DMS53 (cell line): ENCODE data around the gene NXPE3.

Experiments used
- DNase-seq: peaks from one replicate; lab custom pipeline; 2025; lab: John Stamatoyannopoulos, UW

The NXPE3 gene

DNA sequence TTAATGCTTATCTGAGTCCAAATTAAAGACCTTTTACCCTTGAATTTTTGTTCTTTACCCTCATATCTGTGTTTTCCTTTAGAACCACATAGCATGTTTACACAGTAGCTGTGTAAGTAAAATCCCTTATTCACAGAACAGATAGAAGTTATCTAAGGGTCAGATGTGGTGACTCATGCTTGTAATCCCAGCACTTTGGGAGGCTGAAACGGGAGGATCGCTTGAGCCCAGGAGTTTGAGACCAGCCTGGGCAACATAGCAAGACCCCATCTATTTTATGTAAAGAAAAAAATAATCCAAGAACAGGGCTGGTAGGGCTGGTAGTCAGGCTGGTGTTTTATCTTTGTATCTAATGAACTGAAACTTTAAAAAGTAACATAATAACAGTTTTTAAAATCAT is 23.2 kb downstream of the NXPE3 start:
- DNase-seq, result peak; percentile 4

DNA sequence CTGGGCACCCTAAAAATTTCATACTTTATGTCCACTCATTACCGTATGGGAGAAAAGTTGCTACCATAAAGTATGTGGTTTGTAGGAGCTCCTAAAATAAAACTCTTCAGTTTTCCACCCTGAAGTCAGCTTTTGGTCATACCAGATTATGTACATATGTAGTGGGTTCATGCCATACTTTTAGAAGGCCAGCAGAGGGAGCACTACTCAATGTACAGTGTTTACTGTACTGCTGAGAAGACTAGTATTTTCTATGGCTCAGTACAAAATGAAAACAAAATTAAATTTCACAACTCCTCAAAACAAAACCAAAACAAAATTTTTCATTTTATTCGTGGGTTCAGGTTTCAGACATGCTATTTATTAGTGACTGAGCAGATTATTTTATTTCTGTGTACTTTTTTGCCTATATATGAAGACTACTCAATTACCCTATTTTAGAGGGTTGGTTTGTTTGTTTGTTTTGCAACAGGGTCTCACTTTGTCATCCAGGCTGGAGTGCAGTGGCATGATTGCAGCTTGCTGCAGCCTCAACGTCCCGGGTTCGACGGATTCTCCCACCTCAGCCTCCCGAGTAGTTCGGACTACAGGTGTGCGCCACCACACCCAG is 24.3 kb downstream of the NXPE3 start:
- peak; percentile 81 for DNase-seq

DNA sequence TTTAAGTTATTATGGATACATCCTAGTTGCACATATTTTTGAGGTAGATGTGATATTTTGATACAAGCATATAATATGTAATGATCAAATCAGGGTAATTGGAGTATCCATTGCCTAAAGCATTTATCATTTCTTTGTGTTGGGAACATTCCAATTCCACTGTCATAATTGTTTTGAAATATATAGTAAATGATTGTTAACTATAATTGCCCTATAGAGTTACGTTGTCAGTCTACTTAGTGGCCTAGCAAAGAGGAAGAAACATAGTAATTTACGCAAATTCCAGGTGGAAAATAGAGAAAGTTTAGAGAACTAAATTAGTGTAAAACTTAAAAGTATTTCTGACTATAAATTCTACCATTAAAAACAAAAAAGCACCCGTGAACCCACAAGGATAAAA is 24.9 kb downstream of the NXPE3 start:
- no peak for DNase-seq

DNA sequence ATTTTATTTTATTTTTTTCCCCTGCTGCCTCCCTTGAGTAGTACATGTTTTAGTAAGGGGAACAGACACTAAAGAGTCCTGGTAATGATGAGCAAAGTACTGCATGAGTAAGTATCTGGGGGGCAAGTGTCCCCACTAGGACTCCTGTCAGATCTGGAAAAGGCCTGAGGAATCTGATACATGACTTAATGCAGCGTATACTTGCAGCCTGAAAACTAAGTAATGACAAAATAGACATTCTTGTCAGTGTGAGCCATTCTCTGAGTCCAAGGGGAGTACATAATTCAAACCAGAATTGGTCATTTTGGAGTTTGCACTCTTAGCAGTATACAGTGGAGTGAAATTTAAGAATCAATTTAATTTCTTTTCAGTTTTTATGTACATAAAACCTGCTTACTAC is 27.5 kb downstream of the NXPE3 start:
- DNase-seq, result no peak

- DNase-seq, result no peak
Measured at GRCh38 chr3:101807888-101808287, 28.9 kb downstream of the NXPE3 start.

- DNase-seq, result peak; percentile 60
Measured at GRCh38 chr3:101809178-101810021, 30.4 kb downstream of the NXPE3 start.

GRCh38 chr3:101810022-101810418 is 31.0 kb downstream of the NXPE3 start:
- peak; percentile 11 for DNase-seq

DNA sequence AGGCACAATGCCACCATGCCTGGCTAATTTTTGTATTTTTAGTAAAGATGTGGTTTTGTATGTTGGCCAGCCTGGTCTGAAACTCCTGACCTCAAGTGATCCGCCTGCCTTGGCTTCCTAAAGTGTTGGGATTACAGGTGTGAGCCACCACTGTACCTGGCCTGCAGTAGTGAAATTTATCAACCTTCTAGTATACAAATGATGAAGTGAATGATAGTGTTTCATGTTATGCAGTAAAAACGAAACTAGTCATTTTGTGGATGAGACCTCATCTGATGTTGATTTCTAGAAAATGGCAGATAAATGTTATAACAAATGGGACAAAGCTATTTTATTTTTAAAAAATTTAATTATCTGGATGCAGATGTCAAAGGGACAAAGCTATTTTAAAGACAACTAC is 32.9 kb downstream of the NXPE3 start:
- no peak for DNase-seq

DNA sequence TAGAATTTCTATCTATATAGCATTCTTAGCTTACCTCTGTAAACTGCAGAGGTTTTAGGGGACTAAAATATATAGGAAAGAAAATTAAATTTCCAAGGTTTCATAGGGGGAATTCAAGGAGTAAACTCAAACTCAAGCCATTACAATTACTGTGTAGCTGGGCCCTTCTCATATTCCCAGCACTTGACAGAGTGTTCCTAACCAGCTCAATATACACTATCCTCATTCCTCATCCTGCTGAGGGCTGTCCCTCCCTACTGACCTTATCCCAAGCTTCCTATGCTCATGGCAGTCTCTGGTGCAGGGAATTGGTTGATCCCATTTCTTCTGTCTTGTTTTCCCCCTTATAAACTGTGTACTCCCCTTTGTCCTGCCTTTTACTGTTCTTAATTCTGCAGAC is 33.9 kb downstream of the NXPE3 start:
- DNase-seq, result no peak

DNA sequence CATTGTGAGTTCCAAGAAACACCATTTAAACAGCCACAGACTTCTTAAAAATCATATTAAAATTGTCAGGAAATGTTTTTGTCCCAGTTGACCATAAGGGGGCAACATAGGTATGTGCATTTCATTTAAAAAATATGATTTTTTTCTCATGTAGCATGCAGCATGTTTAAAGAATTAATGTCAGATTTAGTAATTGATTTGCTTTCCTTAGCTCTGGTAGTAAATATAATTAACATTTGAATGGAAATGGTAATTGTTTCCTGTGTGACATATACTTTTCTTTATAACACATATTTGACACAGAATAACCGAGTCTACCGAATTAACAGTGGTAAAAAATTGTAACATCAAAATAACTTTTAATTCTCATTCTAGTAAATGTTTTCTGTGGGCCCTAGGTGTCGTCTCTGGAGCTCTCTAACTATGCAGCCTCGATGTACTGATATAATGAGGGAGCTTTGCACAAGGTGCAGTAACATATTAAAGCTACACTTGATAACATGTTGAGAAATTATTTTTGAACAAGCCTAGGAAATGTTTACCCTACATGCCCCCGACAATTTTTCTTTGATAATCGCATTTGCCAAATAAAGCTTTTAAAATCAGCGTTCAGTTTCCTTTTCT is 34.9 kb downstream of the NXPE3 start:
- peak; percentile 48 for DNase-seq

DNA sequence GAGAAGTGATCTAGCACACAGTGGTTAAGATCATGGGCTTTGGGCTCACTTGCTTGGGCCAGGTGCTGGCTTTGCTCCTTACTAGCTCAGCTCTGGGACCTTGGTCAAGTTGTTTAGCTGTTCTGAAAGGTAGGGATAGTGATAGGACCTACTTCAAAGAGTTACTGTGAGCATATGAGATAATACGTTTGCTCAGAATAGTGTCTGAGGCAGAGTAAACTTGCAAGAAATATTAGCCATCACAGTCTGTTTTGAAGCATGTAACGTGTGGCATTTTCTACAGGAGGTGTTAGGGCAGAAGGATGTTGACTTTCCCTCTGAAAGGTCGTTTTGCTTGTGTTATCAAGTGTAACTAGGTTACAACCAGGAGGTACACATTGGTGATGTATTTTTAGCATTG is 35.8 kb downstream of the NXPE3 start:
- DNase-seq, result peak; percentile 47

- no peak for DNase-seq
Measured at GRCh38 chr3:101816215-101817149, 37.5 kb downstream of the NXPE3 start.

DNA sequence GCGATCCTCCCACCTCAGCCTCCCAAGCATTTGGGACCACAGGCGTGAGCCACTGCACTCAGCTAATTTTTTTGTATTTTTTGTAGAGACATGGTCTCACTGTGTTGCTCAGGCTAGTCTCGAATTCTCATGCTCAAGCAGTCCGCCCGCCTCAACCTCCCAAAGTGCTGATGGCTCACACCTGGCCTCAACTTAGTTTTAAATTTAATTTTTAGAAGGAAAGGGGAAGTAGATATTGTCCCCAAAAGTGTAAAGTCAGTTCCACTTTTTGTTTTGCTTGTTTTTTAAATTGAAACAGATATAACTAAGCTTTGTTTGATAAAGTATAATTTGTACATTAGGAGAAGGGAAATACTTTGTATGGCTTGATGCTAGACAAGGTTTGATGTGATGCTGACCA is 39.0 kb downstream of the NXPE3 start:
- DNase-seq, result no peak

DNA sequence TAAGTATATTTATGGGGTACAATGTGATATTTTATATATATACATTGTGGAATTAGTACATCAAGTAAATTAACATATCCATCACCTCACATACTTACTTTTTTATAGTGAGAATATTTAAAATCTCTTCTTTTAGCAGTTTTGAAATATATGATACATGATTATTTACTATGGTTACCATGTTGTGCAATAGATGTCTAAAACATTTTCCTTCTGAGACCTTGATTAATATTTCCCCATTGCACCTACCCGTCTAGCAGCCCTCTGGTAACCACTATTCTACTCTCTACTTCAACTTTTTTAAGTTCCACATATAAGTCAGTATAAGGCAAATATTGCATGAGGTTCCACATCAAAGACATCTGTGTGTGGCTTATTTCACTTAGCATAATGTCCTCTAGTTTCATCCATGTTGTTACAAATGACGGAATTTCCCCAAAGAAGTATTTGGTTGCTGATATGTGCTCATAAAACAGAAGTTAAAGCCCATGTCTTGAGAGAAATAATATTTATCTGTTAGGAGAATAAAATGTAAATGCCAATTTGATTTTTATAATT is 40.7 kb downstream of the NXPE3 start:
- DNase-seq, result no peak

- no peak for DNase-seq
Measured at GRCh38 chr3:101821503-101821902, 42.5 kb downstream of the NXPE3 start.

DNA sequence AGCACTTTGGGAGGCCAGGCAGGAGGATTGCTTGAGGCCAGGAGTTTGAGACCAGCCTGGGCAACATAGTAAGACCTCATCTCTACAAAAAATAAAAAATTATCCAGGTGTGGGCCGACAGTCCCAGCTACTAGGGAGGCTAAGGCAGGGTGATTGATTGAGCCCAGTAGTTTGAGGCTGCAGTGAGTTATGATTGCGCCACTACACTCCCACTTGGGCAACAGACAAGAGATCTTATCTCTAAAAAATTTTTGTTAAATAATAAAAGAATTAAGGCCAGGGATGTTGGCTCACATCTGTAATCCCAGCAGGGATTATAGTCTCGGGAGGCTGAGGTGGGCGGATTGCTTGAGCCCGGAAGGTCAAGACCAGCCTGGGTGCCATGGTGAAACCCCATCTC is 44.5 kb downstream of the NXPE3 start:
- DNase-seq, result no peak

DNA sequence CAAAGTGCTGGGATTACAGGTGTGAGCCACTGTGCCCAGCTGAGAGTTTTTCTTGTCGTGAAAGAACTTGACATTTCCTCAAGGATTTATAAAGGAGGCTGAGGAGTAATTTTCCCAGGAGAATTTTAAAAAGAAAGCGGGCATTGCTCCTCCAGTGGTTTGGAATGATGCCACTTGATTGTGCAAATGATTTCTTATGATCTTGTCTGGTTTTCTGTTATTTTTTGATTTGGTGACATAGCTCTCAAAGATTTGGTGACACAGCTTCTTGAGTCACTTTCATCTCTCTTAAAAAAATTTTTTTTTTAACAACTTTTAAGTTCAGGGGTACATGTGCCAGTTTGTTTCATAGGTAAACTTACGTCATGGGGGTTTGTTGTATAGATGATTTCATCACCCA is 45.7 kb downstream of the NXPE3 start:
- no peak for DNase-seq

DNA sequence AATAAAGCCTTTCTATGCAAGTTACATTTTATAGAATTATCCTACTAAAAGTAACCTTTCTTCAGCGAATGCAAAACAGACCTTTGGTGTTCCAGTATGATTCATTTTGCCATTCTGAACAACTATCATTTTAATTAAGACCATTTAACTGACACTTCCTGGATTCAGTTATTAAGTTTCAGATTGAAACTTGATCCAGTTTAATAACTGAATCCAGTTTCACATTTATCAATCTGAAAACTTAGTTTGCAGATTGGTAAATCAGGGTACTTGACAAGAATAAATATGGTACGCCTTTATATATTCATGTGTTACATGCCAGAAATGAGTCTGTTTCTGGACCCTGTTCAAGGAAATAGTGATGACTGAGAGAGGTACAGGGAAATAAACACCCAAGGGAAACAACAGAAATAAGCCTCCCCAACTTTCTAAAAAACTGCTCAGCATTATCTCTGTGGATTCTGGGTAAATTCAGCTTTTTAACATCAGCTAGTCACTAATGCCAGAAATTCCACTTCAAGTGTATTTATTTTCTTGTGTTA is 47.0 kb downstream of the NXPE3 start:
- DNase-seq, result no peak

GRCh38 chr3:101827211-101828174 is 48.5 kb downstream of the NXPE3 start:
- peak; percentile 85 for DNase-seq

DNA sequence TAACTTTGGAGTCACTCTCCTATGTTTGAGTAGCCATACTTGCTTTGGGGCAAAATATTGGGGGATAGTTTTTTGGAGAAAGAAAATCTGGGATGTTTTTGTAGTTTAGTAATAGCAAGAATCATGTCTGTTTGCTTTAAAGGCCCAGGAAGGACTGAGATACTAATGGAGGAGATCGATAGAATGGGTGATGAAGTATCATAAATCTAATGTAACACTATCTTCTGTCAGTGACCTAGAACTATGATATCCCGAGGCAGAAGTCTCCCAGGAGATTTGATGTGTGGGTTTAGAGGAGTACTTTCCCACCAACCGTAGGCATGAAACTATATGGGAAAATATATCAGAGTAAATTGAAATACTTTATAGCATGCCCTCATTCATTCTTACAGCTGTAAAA is 49.3 kb downstream of the NXPE3 start:
- no peak for DNase-seq
